Measurements from ENCODE around the gene RCOR2.

Gene RCOR2

GRCh38 chr11:63917692-63918506, 935 bp upstream of the RCOR2 start:
- H3K27ac Mint-ChIP-seq = peak overlapping the region; percentile 57
- DNase-seq = peak; percentile 57

GRCh38 chr11:63915961-63916836, 765 bp downstream of the RCOR2 start:
- DNase-seq = peak; percentile 66
- peaks cover 3% of the 10 kb centered on the region for H3K27me3 Mint-ChIP-seq

More at GRCh38 chr11:63917692-63918506, 935 bp upstream of the RCOR2 start:
- Mint-ChIP-seq H3K4me1 (ENCODE audit: low read depth) (peaks cover 16% of the 10 kb centered on the region), H3K9me3 (no peaks in the 10 kb centered on the region), H3K36me3 (ENCODE audit: low read depth) (no peaks in the 10 kb centered on the region), H3K27me3 (peaks cover 3% of the 10 kb centered on the region), H3K4me3 (peak overlapping the region; percentile 46)

GRCh38 chr11:63914896-63915691, 1.9 kb downstream of the RCOR2 start:
- peak overlapping the region; percentile 32 for H3K27ac Mint-ChIP-seq

More at GRCh38 chr11:63915961-63916836, 765 bp downstream of the RCOR2 start:
- Mint-ChIP-seq H3K9me3 (no peaks in the 10 kb centered on the region), H3K36me3 (ENCODE audit: low read depth) (peaks cover 2% of the 10 kb centered on the region), H3K4me3 (peak overlapping the region; percentile 76), H3K27ac (peak overlapping the region; percentile 50), H3K4me1 (ENCODE audit: low read depth) (peaks cover 16% of the 10 kb centered on the region)

GRCh38 chr11:63913866-63914830, 2.8 kb downstream of the RCOR2 start:
- Mint-ChIP-seq H3K4me1 (ENCODE audit: low read depth) (peaks cover 16% of the 10 kb centered on the region), H3K9me3 (no peaks in the 10 kb centered on the region), H3K4me3 (no peak overlapping the region), H3K27me3 (peaks cover 3% of the 10 kb centered on the region), H3K27ac (peak overlapping the region; percentile 44), H3K36me3 (ENCODE audit: low read depth) (peaks cover 13% of the 10 kb centered on the region)
- DNase-seq = no peak

More at GRCh38 chr11:63914896-63915691, 1.9 kb downstream of the RCOR2 start:
- Mint-ChIP-seq H3K9me3 (no peaks in the 10 kb centered on the region), H3K4me3 (no peak overlapping the region), H3K4me1 (ENCODE audit: low read depth) (peaks cover 16% of the 10 kb centered on the region), H3K27me3 (peaks cover 3% of the 10 kb centered on the region), H3K36me3 (ENCODE audit: low read depth) (peaks cover 7% of the 10 kb centered on the region)
- no peak for DNase-seq

- Mint-ChIP-seq H3K36me3 (ENCODE audit: low read depth) (peaks cover 22% of the 10 kb centered on the region), H3K27ac (peak overlapping the region; percentile 44), H3K9me3 (no peaks in the 10 kb centered on the region), H3K27me3 (peaks cover 3% of the 10 kb centered on the region), H3K4me1 (ENCODE audit: low read depth) (peaks cover 8% of the 10 kb centered on the region), H3K4me3 (no peak overlapping the region)
- no peak for DNase-seq
These were observed 4.3 kb downstream of the RCOR2 start for GRCh38 chr11:63912678-63913077.

- peaks cover 3% of the 10 kb centered on the region for H3K27me3 Mint-ChIP-seq
- H3K9me3 Mint-ChIP-seq = no peaks in the 10 kb centered on the region
- peaks cover 6% of the 10 kb centered on the region for H3K4me1 Mint-ChIP-seq (ENCODE audit: low read depth)
- no peak overlapping the region for H3K4me3 Mint-ChIP-seq
- H3K27ac Mint-ChIP-seq = no peak overlapping the region
- no peak for DNase-seq
- H3K36me3 Mint-ChIP-seq (ENCODE audit: low read depth) = peaks cover 29% of the 10 kb centered on the region
These were observed 5.1 kb downstream of the RCOR2 start for GRCh38 chr11:63911876-63912275.

GRCh38 chr11:63911440-63911839, 5.5 kb downstream of the RCOR2 start:
- Mint-ChIP-seq H3K9me3 (no peaks in the 10 kb centered on the region), H3K27me3 (peaks cover 3% of the 10 kb centered on the region), H3K4me3 (no peak overlapping the region), H3K4me1 (ENCODE audit: low read depth) (peaks cover 5% of the 10 kb centered on the region), H3K36me3 (ENCODE audit: low read depth) (peaks cover 32% of the 10 kb centered on the region), H3K27ac (no peak overlapping the region)
- no peak for DNase-seq

GRCh38 chr11:63910675-63911074, 6.3 kb downstream of the RCOR2 start:
- H3K36me3 Mint-ChIP-seq (ENCODE audit: low read depth) = peaks cover 38% of the 10 kb centered on the region
- H3K4me1 Mint-ChIP-seq (ENCODE audit: low read depth) = peaks cover 2% of the 10 kb centered on the region
- H3K27me3 Mint-ChIP-seq = peaks cover 3% of the 10 kb centered on the region
- no peaks in the 10 kb centered on the region for H3K9me3 Mint-ChIP-seq
- no peak for DNase-seq
- H3K4me3 Mint-ChIP-seq = no peak overlapping the region
- no peak overlapping the region for H3K27ac Mint-ChIP-seq

GRCh38 chr11:63909591-63910506, 7.1 kb downstream of the RCOR2 start:
- Mint-ChIP-seq H3K36me3 (ENCODE audit: low read depth) (peaks cover 45% of the 10 kb centered on the region), H3K9me3 (no peaks in the 10 kb centered on the region), H3K27ac (no peak overlapping the region)

GRCh38 chr11:63908631-63909401, 8.1 kb downstream of the RCOR2 start:
- Mint-ChIP-seq H3K4me3 (no peak overlapping the region), H3K4me1 (ENCODE audit: low read depth) (no peaks in the 10 kb centered on the region), H3K27me3 (no peaks in the 10 kb centered on the region), H3K9me3 (no peaks in the 10 kb centered on the region), H3K27ac (no peak overlapping the region), H3K36me3 (ENCODE audit: low read depth) (peaks cover 56% of the 10 kb centered on the region)
- no peak for DNase-seq

More at GRCh38 chr11:63909591-63910506, 7.1 kb downstream of the RCOR2 start:
- no peaks in the 10 kb centered on the region for H3K4me1 Mint-ChIP-seq (ENCODE audit: low read depth)
- DNase-seq = no peak
- H3K27me3 Mint-ChIP-seq = no peaks in the 10 kb centered on the region
- H3K4me3 Mint-ChIP-seq = no peak overlapping the region

GRCh38 chr11:63907808-63908530, 9.0 kb downstream of the RCOR2 start:
- no peaks in the 10 kb centered on the region for H3K9me3 Mint-ChIP-seq
- H3K27me3 Mint-ChIP-seq = no peaks in the 10 kb centered on the region
- no peak overlapping the region for H3K27ac Mint-ChIP-seq
- no peak overlapping the region for H3K4me3 Mint-ChIP-seq
- no peak for DNase-seq
- no peaks in the 10 kb centered on the region for H3K4me1 Mint-ChIP-seq (ENCODE audit: low read depth)
- peaks cover 64% of the 10 kb centered on the region for H3K36me3 Mint-ChIP-seq (ENCODE audit: low read depth)
